Gastrocnemius medialis (tissue), 4 donors: Measurements from ENCODE around the gene SLC35B3. TPM values are rescaled to one million over a fixed set of nuclear protein-coding genes. Genes with fewer than 3 reads are reported as not detected.

Source experiments
- ATAC-seq, 2 donors: fragments of 150-250 bp; one replicate each; pipeline ENCODE4 v1.9.1; 2016
- DNase-seq, 2 donors: peaks; one replicate each; pipeline ENCODE4 v3.0.0-alpha.2; 2019
- H3K27ac ChIP-seq, 4 donors: fragments of 200-600 bp; sonication (generic); 1 replicate in 1 of 4; 2 replicates in 3 of 4; pipeline ENCODE4 v1.5.1; 2016 to 2018; ENCODE audit warnings: mild to moderate bottlenecking in 2 of 4, moderate library complexity in 1 of 4
- H3K27me3 ChIP-seq, 3 donors: fragments of 200-600 bp; sonication (generic) in 2 of 3; 1 replicate in 1 of 3; 2 replicates in 2 of 3; pipeline versions ENCODE4 v1.5.1 to v1.6.0; 2016 to 2019; ENCODE audit warnings: mild to moderate bottlenecking in 1 of 3, moderate library complexity in 1 of 3
- H3K36me3 ChIP-seq, 2 donors: fragments of 200-600 bp; sonication (generic) in 1 of 2; one replicate each; pipeline ENCODE4 v1.5.1; 2017 to 2018
- H3K4me1 ChIP-seq, 2 donors: fragments of 200-600 bp; sonication (generic) in 1 of 2; one replicate each; pipeline ENCODE4 v1.5.1; 2016 to 2017; ENCODE audit warnings: mild to moderate bottlenecking in 2 of 2
- H3K4me3 ChIP-seq, 4 donors: fragments of 200-600 bp; sonication (generic) in 3 of 4; 1 replicate in 1 of 4; 2 replicates in 3 of 4; pipeline ENCODE4 v1.5.1; 2016 to 2019; ENCODE audit warnings: mild to moderate bottlenecking in 2 of 4
- H3K9me3 ChIP-seq, 3 donors: fragments of 200-600 bp; sonication (generic) in 2 of 3; 1 replicate in 1 of 3; 2 replicates in 2 of 3; pipeline ENCODE4 v1.5.1; 2016 to 2019
- POLR2A ChIP-seq, 2 donors: fragments of 450-650 bp; IDR thresholded peaks; one replicate each; pipeline ENCODE4 v1.6.1; 2017; ENCODE audit warnings: antibody characterized with exemption in 2 of 2, mild to moderate bottlenecking in 2 of 2, moderate library complexity in 2 of 2
- in situ Hi-C, 4 donors: fragments of 200-750 bp; cut with MboI; loops; one replicate each; pipeline versions ENCODE4 v1.15.0 to v1.8.0; 2017; ENCODE audit warnings: low sequenced_read_pairs in 4 of 4
- intact Hi-C: fragments of 100-400 bp; cut with DNase I; formaldehyde crosslinking; loops from one replicate; pipeline ENCODE4 v1.15.1; 2023; ENCODE audit warnings: low total_unique reads
- total RNA-seq, 4 donors: library from RNA; depleted of rRNA; stranded (reverse); fragments of >200 nt; gene quantifications; one replicate each; pipeline versions ENCODE4 v1.1.0 to v1.2.3, GENCODE V29; 2016
- TF ChIP-seq, protein P1 (sequence below), 5 experiments: fragments of 450-650 bp in 3 of 5; fragments of 200-600 bp in 2 of 5; sonication (generic) in 2 of 5; IDR thresholded peaks in 4 of 5; conservative IDR thresholded peaks in 1 of 5; 1 replicate in 4 of 5; 2 replicates in 1 of 5; pipeline ENCODE4 v1.5.1; 2016 to 2019; ENCODE audit warnings: antibody characterized with exemption in 5 of 5, mild to moderate bottlenecking in 3 of 5, moderate library complexity in 3 of 5

The SLC35B3 gene
- total RNA-seq, 4 donors from 2014 or later: 2.2 to 5.6 (median 3.2) TPM

DNA sequence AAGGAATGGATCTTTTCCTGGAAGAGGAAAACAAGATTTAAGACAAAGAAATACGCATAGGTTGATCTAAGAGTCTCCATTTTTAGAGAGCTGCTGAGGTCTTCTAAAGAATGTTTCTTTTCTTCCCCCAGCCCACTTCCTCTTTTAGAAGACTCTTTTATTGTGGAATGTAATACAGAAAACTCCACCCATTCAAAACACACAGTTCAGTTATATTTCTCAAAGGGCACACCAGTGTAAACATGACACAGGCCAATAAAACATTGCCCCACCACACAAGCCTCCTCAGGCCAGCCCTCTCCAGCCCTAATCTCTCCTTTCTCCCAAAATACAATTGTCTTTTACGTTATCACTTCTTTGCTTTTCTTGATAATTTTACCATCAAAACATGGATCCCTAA is 42.8 kb downstream of the SLC35B3 start:
- DNase-seq: no peak
- Histone ChIP-seq H3K4me3 (no peak overlapping the region), H3K9me3 (no peaks in the 10 kb centered on the region), H3K4me1 (no peaks in the 10 kb centered on the region), H3K36me3 (no peaks in the 10 kb centered on the region), H3K27me3 (no peaks in the 10 kb centered on the region), H3K27ac (no peak overlapping the region)
- ATAC-seq: no peak
- in situ Hi-C loops (no loop called here), intact Hi-C loops (no loop called here)
- TF ChIP-seq, protein P1, sequence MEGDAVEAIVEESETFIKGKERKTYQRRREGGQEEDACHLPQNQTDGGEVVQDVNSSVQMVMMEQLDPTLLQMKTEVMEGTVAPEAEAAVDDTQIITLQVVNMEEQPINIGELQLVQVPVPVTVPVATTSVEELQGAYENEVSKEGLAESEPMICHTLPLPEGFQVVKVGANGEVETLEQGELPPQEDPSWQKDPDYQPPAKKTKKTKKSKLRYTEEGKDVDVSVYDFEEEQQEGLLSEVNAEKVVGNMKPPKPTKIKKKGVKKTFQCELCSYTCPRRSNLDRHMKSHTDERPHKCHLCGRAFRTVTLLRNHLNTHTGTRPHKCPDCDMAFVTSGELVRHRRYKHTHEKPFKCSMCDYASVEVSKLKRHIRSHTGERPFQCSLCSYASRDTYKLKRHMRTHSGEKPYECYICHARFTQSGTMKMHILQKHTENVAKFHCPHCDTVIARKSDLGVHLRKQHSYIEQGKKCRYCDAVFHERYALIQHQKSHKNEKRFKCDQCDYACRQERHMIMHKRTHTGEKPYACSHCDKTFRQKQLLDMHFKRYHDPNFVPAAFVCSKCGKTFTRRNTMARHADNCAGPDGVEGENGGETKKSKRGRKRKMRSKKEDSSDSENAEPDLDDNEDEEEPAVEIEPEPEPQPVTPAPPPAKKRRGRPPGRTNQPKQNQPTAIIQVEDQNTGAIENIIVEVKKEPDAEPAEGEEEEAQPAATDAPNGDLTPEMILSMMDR (IDR thresholded peaks at IDR 0.05 in 4 of 5, conservative IDR thresholded peaks at IDR 0.05 in 1 of 5): no peak
- TF ChIP-seq POLR2A (IDR thresholded peaks at IDR 0.05): no peak

- Histone ChIP-seq H3K27ac (no peak overlapping the region), H3K4me3 (no peak overlapping the region), H3K4me1 (no peaks in the 10 kb centered on the region), H3K9me3 (no peaks in the 10 kb centered on the region), H3K27me3 (no peaks in the 10 kb centered on the region), H3K36me3 (no peaks in the 10 kb centered on the region)
- intact Hi-C loops: no loop called here
- ATAC-seq (no peak), DNase-seq (no peak)
- TF ChIP-seq POLR2A (IDR thresholded peaks at IDR 0.05): no peak
- TF ChIP-seq, protein P1 (IDR thresholded peaks at IDR 0.05 in 4 of 5, conservative IDR thresholded peaks at IDR 0.05 in 1 of 5): no peak
- in situ Hi-C loops: no loop called here
Observed at GRCh38 chr6:8391934-8392333, 43.4 kb downstream of the SLC35B3 start.

DNA sequence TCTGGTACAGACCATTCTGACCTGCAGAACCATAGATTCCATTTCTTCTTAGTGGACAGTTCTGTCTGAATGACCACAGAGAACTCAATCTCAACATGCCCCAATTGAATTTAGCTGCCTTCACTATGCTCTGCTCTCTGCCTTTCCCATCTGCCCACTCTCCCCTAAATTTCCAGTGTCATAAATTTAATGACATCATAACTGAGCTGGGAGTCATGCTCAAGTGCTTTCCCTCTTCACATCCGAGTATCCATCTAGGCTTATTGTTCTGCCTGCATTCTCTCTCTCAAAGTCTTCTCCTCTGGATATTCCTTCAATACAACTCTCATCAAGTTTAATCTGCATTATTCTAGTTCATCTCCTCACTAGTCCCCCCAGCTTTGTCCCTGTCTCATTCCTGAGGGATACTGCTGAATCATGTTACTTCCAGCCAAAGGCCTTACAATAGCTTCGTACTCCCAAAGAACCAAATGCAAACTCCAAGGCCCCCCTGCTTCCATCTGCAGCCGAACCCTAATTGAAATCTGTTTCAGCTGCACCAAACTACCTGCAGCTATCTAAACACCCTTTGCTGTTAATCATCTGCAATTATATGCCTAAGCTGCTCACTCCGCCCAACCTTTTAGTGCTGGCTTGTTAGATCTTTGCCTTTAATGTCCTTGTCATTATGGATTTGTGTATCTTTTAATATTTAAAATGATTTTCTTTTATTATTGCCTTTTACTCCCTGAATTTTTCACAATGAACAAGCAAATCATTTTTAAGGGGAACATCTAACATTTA is 46.1 kb downstream of the SLC35B3 start:
- no peak for ATAC-seq

GRCh38 chr6:8387942-8388437 is 47.4 kb downstream of the SLC35B3 start:
- no peaks in the 10 kb centered on the region for H3K27me3 ChIP-seq
- ATAC-seq (no peak), DNase-seq (no peak)
- no peaks in the 10 kb centered on the region for H3K4me1 ChIP-seq
- no peak overlapping the region for H3K27ac ChIP-seq
- TF ChIP-seq, protein P1 (IDR thresholded peaks at IDR 0.05 in 4 of 5, conservative IDR thresholded peaks at IDR 0.05 in 1 of 5): no peak
- TF ChIP-seq POLR2A (IDR thresholded peaks at IDR 0.05): no peak
- no peaks in the 10 kb centered on the region for H3K9me3 ChIP-seq
- intact Hi-C loops: no loop called here
- in situ Hi-C loops: no loop called here
- H3K4me3 ChIP-seq: no peak overlapping the region
- no peaks in the 10 kb centered on the region for H3K36me3 ChIP-seq

More for the DNA sequence above, 46.1 kb downstream of the SLC35B3 start:
- no peak for TF ChIP-seq POLR2A (IDR thresholded peaks at IDR 0.05)
- TF ChIP-seq, protein P1 (IDR thresholded peaks at IDR 0.05 in 4 of 5, conservative IDR thresholded peaks at IDR 0.05 in 1 of 5): no peak
- H3K27me3 ChIP-seq: no peaks in the 10 kb centered on the region
- in situ Hi-C loops: no loop called here
- H3K4me1 ChIP-seq: no peaks in the 10 kb centered on the region
- no peaks in the 10 kb centered on the region for H3K36me3 ChIP-seq
- H3K9me3 ChIP-seq: no peaks in the 10 kb centered on the region
- intact Hi-C loops: no loop called here
- DNase-seq: no peak
- H3K27ac ChIP-seq: no peak overlapping the region
- no peak overlapping the region for H3K4me3 ChIP-seq
